ENCODE data around the gene DAAM1. TPM values are rescaled to one million over a fixed set of nuclear protein-coding genes. Genes with fewer than 3 reads are reported as not detected.

DAAM1 gene
- total RNA-seq, 1 donor from 2014 or later: 75.2 TPM

GRCh38 chr14:59221568-59221967 lies 33.1 kb downstream of the DAAM1 start:
- no peak for DNase-seq

DNA sequence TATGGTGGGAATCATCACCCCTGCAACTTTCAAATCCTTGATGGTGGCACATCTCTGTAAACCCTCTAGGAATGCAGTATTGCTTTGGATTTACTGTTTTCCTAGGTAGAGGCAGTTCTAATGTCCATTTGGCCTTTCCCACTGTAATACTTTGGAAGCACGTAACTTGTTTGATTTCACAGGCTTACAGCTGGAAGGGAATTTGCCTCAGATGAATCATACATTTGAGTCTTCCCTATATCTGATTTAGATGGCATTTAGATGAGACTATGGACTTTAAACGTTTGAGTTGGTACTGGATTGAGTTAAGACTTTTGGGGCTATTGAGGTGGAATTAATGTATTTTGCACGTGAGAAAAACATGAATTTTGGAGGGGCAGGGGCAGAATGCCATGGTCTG lies 35.9 kb downstream of the DAAM1 start:
- no peak for DNase-seq

- no peak for DNase-seq
Observed at GRCh38 chr14:59225281-59225680, 36.8 kb downstream of the DAAM1 start.

GRCh38 chr14:59228421-59228820 lies 40.0 kb downstream of the DAAM1 start:
- DNase-seq: no peak

GRCh38 chr14:59229653-59230406 lies 41.4 kb downstream of the DAAM1 start:
- no peak for DNase-seq

DNA sequence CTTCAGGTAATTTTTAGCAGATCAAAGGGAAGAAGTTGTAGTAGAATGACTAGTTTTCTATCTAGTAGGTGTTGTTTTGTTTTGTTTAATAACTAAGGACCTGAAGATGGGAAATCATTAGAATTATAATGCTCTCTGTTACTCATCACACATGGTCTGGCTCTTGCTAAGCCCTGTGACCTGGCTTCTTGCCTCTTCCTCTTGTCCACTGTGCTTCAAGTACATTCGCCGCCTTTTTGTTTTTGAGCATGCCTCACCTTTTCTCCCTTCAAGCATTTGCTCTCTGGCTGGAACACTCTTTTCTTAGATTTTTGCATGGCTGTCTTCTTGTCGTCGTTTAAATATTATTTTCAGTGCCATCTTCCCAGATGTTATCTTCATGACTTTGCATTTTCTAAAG lies 47.7 kb downstream of the DAAM1 start:
- DNase-seq: no peak

DNA sequence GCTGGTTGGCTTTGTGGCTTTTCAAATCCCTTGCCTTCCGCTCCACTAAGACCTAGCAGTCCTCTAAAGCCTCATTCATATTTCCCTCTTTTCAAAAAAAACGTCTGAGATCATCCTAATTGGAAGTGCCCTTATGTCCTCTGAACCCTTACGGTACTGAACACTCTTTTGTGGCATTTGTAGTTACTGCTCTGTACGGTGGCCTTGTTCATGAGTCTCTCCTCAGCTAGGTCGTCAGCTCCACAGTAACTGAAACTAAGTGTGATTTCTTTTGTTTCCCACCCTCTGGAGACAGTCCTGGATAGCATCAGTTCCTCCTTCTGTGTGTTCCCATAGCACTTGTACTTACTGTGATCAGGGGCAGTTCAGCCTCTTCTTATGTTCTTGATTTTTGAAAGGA lies 49.7 kb downstream of the DAAM1 start:
- no peak for DNase-seq

- DNase-seq: no peak
Observed at GRCh38 chr14:59239022-59239421, 50.6 kb downstream of the DAAM1 start.

DNA sequence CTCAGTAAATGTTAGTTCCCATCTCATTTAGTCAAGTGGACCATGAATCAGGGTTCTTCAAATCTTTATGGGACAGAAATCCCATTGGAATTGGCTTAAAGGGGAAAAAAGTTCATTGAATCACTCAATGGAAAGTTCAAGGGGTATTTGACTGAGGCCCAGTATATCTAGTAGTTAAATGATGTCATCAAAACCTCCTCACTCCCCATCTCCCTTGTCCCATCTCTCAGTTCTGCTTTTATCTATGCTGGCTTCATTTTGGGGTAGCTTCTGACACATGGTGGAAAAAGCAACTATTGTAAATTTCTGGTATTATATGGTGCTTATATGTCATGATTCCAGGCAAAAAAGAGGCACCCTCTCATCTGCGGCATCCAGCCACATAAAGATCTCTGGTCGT lies 51.9 kb downstream of the DAAM1 start:
- no peak for DNase-seq

DNA sequence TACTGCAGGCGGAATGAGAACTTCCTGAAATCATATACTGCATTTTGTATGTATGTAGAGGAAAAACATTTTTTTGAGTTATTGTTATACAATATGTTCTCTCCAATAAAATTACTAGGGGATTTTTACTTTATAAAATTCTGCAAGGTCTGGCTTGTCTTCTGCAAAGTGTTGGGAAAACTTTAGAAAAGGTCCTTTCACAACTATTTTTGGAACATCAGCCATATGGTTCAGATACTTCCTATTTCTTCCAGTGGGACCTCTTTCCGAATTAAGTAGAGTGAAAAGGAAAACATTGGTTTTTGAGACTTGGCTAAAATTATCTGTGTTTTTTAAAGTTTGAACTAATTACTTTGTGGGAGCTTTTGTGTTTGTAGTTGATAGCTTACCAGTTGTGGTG lies 52.7 kb downstream of the DAAM1 start:
- no peak for DNase-seq

GRCh38 chr14:59243174-59243573 lies 54.7 kb downstream of the DAAM1 start:
- no peak for DNase-seq

GRCh38 chr14:59244581-59244980 lies 56.1 kb downstream of the DAAM1 start:
- DNase-seq: no peak

GRCh38 chr14:59245809-59246295 lies 57.4 kb downstream of the DAAM1 start:
- DNase-seq: no peak

DNA sequence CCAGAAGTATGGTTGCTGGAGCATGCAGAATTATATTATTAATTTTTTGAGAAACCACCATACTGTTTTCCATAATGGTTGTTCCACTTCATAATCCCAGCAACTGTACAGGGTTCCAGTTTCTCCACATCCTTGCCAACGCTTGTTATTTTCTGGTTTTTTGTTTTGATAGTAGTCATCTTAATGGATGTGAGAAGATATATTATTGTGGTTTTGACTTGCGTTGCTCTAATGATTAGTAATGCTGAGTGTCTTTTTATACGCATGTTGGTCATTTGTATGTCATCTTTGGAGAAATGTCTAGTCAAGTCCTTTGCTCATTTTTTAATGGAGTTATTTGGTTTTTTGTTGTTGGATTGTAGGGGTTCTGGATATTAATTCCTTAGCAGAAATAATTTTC lies 58.1 kb downstream of the DAAM1 start:
- DNase-seq: no peak

- no peak for DNase-seq
Observed at GRCh38 chr14:59247801-59248584, 59.5 kb downstream of the DAAM1 start.

GRCh38 chr14:59249029-59249428 lies 60.6 kb downstream of the DAAM1 start:
- no peak for DNase-seq

DNA sequence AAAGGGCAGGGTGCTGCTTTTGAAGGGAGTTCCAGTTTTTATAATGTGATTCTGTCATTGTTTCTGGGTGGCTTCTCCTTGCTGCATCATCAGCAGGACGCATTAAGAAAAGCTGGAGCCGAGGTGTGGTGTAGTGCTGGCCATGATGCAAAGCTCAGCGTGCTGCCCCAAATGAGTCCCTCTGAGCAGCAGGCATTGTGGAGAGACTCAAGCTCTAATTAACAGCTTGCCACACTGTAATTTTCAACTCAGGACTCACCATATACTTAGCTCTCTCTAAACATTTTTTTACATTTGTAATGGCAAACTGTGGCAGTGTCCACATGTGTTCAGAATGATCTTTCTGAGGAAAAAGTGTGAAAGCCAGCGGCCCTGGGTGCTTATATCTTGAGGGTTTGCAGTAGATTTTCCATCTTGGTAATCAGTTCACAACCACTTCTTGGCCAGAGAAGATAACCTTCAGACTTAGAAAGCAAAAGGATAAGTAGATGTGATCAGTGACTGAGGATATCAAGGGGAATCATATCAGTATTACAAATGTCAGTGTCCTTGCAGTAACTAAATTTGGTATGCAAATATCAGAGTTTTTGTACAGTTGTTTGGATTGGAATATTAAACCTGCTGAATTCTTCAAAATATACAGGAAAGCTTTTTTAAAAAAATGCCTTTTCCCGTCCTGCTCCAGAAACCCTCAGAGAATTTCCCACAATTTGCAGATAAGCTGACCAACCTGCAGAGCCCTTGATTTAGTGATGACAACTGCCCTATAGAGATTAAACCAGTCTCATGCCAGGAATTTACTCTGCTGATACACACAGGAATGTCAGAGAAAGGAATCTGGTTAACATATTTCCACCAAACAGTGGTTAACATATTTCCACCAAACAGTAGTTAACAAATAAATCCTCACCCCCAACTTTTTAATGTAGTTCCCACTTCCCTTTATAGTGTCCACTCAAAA lies 63.6 kb downstream of the DAAM1 start:
- DNase-seq: no peak

- no peak for DNase-seq
Observed at GRCh38 chr14:59252772-59253500, 64.5 kb downstream of the DAAM1 start.

DNA sequence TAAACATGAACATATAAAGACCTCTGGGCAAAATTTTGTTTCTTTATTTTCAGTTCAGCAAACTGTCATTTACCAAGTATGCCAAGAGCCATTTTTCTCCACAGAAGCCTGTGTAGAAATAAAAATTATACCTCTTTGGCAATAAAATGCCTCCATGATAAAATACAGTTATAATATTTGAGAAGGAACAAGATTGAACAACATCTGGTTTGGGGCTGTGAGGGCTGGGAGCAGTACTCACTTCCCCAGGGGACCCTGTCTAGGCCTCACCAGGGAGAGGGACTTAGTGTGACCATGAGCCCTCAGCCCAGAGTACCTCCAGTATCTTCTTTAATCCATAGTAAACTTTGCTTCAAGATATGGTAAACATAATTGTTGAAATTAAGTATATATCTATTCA lies 65.1 kb downstream of the DAAM1 start:
- no peak for DNase-seq

GRCh38 chr14:59254146-59254910 lies 65.9 kb downstream of the DAAM1 start:
- DNase-seq: peak; percentile 87

All from skin of body (tissue), 2 donors.